ENCODE data around the gene SLC38A5. TPM values are rescaled to one million over a fixed set of nuclear protein-coding genes. Genes with fewer than 3 reads are reported as not detected.
"Not testable (repeated sequence)": the region's sequence is repeated elsewhere in the genome, so short reads cannot be mapped to it uniquely, and the experiment has no call there.

The SLC38A5 gene
- total RNA-seq (10 to 100 TPM; 18.0 to 37.0 (median 26.5) TPM), total RNA-seq (7.2 to 188 (median 20.3) reads per million in 29 experiments)
- total RNA-seq (2013): 13.9 TPM

DNA sequence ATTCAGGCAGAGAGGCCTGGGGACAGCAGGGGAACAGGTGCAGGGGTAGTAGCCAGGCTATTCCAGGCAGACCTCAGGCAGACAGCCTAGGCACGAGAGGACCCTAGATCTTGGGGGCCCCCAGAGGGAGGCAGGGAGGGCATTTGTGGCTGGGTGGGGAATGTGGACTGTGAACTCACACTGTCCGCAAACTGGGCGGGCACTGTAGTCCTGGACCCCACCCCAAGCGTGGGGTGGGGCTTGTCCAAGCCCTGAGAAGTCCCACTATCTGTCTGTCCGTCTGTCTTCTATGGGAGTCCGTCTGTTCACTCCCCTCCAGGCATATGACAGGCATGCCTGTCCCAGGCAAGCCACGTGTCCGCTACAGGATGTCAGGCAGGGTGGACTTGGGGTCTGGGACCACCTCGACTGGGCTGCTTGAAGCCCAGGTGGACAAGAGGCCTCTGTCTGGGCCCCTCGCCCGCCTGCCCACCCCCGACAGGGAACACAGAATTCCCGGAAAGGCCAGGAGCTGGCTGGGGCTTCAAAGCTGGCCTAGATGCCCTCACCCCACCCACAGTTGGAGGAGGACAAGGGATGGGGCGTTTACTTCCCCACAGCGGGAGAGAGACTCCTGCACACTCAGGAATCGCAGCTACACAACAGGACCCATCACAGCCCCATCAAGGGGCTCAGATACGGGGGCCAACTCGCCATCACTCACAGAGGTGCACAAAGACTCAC is at the start of gene SLC38A5:
SLC38A5 (minus strand) TSS at position 151 of the 723 bp plus-strand sequence. CDS start 2,336 bp downstream, outside the sequence.
- CTCF ChIA-PET: no interaction called here

DNA sequence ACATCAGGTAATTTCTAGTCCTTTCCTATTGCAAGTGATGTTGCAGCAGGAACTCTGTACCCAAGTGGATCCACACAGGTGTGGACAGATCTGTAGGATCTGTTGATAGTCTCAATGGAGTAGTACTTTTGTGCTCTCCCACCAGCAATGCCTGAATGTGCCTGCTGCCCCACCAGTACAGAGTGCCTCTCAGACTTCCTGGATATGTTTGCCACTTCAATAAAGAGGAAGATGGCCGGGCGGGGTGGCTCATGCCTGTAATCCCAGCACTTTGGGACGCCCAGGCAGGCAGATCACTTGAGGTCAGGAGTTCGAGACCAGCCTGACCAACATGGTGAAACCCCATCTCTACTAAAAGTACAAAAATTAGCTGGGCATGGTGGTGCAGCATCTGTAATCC is 49.4 kb upstream of the SLC38A5 start:
- H3K27me3 Mint-ChIP-seq; H3K36me3 Mint-ChIP-seq; DNase-seq; ATAC-seq (replicated peaks in 1 of 4); H3K9me3 ChIP-seq; H3K27ac ChIP-seq (ENCODE audit: low read length); H3K4me3 ChIP-seq (ENCODE audit: control insufficient read depth in 1 of 2, extremely low read depth in 1 of 2, low read length in 1 of 2); H3K4me3 Mint-ChIP-seq; H3K36me3 ChIP-seq (ENCODE audit: control insufficient read depth in 2 of 2, extremely low read depth in 1 of 2, insufficient read depth in 1 of 2, low read length in 1 of 2); POLR2A ChIA-PET; H3K9me3 Mint-ChIP-seq; H3K27me3 ChIP-seq (replicated peaks in 1 of 2; ENCODE audit: control insufficient read depth in 2 of 2, extremely low read depth in 1 of 2, insufficient read depth in 2 of 2, low read length in 1 of 2): not testable (repeated sequence)
- CTCF ChIA-PET: interaction anchor here in 1 of 2 donors (0.6 kb wide), 1 partner anchor 39 kb away, joined by 3 read pairs; no protein-coding TSS in a partner anchor
- peak overlapping the region; percentile 50 to 71 for H3K27ac Mint-ChIP-seq
- WGBS (ENCODE audit: insufficient coverage): no CpG with 5 or more reads among the region's 4 CpGs
- H3K4me1 ChIP-seq (ENCODE audit: control insufficient read depth in 1 of 2, extremely low read depth in 1 of 2, insufficient read depth in 2 of 2, low read length in 2 of 2): peaks cover 12 to 39% of the 10 kb centered on the region in 2 experiments
- H3K4me1 Mint-ChIP-seq: peaks cover 23 to 38% (median 30%) of the 10 kb centered on the region in 3 donors

More for the DNA sequence above, at the start of gene SLC38A5:
- H3K27ac Mint-ChIP-seq: peak within 1 kb of the TSS; percentile 88 to 89
- peaks cover 6% of the 10 kb centered on the region for H3K36me3 Mint-ChIP-seq
- no peaks in the 10 kb centered on the region for H3K36me3 ChIP-seq (ENCODE audit: control insufficient read depth in 2 of 2, extremely low read depth in 1 of 2, insufficient read depth in 1 of 2, low read length in 1 of 2)
- peaks cover 0 to 4% of the 10 kb centered on the region in 2 donors for H3K27me3 Mint-ChIP-seq
- H3K27ac ChIP-seq (ENCODE audit: low read length): peak within 1 kb of the TSS; percentile 19
- no peaks in the 10 kb centered on the region for H3K9me3 ChIP-seq
- H3K4me1 ChIP-seq (ENCODE audit: control insufficient read depth in 1 of 2, extremely low read depth in 1 of 2, insufficient read depth in 2 of 2, low read length in 2 of 2): peaks cover 0 to 23% of the 10 kb centered on the region in 2 experiments
- POLR2A ChIA-PET: no interaction called here
- ATAC-seq (replicated peaks in 1 of 4) (no peak), DNase-seq (no peak)
- H3K4me1 Mint-ChIP-seq: peaks cover 11 to 32% (median 28%) of the 10 kb centered on the region in 3 donors
- H3K4me3 Mint-ChIP-seq: peak within 1 kb of the TSS; percentile 85 to 93 (median 88)
- H3K27me3 ChIP-seq (replicated peaks in 1 of 2; ENCODE audit: control insufficient read depth in 2 of 2, extremely low read depth in 1 of 2, insufficient read depth in 2 of 2, low read length in 1 of 2): no peaks in the 10 kb centered on the region
- H3K4me3 ChIP-seq (ENCODE audit: control insufficient read depth in 1 of 2, extremely low read depth in 1 of 2, low read length in 1 of 2): peak within 1 kb of the TSS; percentile 68 to 72
- WGBS (ENCODE audit: insufficient coverage): no CpG with 5 or more reads among the region's 18 CpGs
- H3K9me3 Mint-ChIP-seq: no peaks in the 10 kb centered on the region

DNA sequence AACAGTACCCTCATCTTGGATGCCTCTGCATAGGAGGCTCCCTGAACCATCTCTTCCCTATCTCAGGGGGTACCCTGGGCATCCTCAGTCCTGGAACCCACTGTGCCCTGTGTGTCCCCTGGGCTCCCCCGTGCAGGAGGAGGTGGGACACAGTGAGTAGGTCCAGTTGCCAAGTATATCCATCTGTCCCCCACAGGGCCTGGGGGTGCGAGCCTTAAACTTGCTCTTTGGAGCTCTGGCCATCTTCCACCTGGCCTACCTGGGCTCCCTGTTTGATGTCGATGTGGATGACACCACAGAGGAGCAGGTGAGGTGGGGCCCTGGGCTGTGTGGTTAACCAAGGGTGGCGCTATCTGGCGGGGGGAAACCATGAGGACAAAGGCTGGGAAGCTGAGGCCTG is 46.9 kb upstream of the SLC38A5 start:
- no peak overlapping the region for H3K27ac ChIP-seq (ENCODE audit: low read length)
- no peak for DNase-seq
- no peaks in the 10 kb centered on the region for H3K27me3 ChIP-seq (replicated peaks in 1 of 2; ENCODE audit: control insufficient read depth in 2 of 2, extremely low read depth in 1 of 2, insufficient read depth in 2 of 2, low read length in 1 of 2)
- H3K4me3 ChIP-seq (ENCODE audit: control insufficient read depth in 1 of 2, extremely low read depth in 1 of 2, low read length in 1 of 2): no peak overlapping the region
- ATAC-seq (replicated peaks in 1 of 4): no peak
- Mint-ChIP-seq H3K9me3 (no peaks in the 10 kb centered on the region), H3K36me3 (peaks cover 14% of the 10 kb centered on the region), H3K27me3 (no peaks in the 10 kb centered on the region), H3K27ac (peak overlapping the region; percentile 4 to 31), H3K4me3 (no peak overlapping the region), H3K4me1 (peaks cover 17 to 35% (median 23%) of the 10 kb centered on the region in 3 donors)
- peaks cover 0 to 10% of the 10 kb centered on the region in 2 donors for H3K36me3 ChIP-seq (ENCODE audit: control insufficient read depth in 2 of 2, extremely low read depth in 1 of 2, insufficient read depth in 1 of 2, low read length in 1 of 2)
- CTCF ChIA-PET: no interaction called here
- POLR2A ChIA-PET: no interaction called here
- no peaks in the 10 kb centered on the region for H3K9me3 ChIP-seq
- 40% methylated on average over 1 of the region's 5 CpGs for WGBS (ENCODE audit: insufficient coverage)
- H3K4me1 ChIP-seq (ENCODE audit: control insufficient read depth in 1 of 2, extremely low read depth in 1 of 2, insufficient read depth in 2 of 2, low read length in 2 of 2): peaks cover 8 to 24% of the 10 kb centered on the region in 2 experiments

DNA sequence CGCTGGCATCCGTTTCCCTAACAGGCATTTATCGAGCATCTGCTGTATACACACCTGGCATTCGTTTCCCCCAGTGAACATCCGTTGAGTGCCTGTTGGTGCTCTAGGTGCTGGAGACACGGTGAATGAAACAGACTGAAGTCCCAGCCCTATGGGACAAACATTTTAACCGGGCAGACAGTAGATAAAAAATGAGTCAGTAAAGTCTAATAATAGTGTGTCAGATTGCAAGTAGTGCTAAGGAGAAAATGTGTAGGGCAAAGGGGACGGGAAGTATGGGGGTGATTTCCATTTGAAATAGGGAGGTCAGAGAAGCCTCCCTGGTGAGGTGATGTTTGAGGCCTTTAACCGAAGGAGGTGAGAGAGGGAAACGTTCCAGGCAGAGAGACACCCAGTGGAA is 46.2 kb upstream of the SLC38A5 start:
- Mint-ChIP-seq H3K27ac (peak overlapping the region in 1 of 2 donors; percentile 36), H3K36me3 (peaks cover 15% of the 10 kb centered on the region), H3K4me3 (no peak overlapping the region), H3K9me3 (no peaks in the 10 kb centered on the region), H3K27me3 (no peaks in the 10 kb centered on the region), H3K4me1 (peaks cover 18 to 37% (median 21%) of the 10 kb centered on the region in 3 donors)
- WGBS (ENCODE audit: insufficient coverage): 90% methylated on average over 3 of the region's 10 CpGs
- ChIA-PET POLR2A (no interaction called here), CTCF (no interaction called here)
- no peaks in the 10 kb centered on the region for H3K27me3 ChIP-seq (replicated peaks in 1 of 2; ENCODE audit: control insufficient read depth in 2 of 2, extremely low read depth in 1 of 2, insufficient read depth in 2 of 2, low read length in 1 of 2)
- H3K36me3 ChIP-seq (ENCODE audit: control insufficient read depth in 2 of 2, extremely low read depth in 1 of 2, insufficient read depth in 1 of 2, low read length in 1 of 2): peaks cover 0 to 10% of the 10 kb centered on the region in 2 donors
- H3K4me3 ChIP-seq (ENCODE audit: control insufficient read depth in 1 of 2, extremely low read depth in 1 of 2, low read length in 1 of 2): no peak overlapping the region
- no peak overlapping the region for H3K27ac ChIP-seq (ENCODE audit: low read length)
- no peak for ATAC-seq (replicated peaks in 1 of 4)
- no peaks in the 10 kb centered on the region for H3K9me3 ChIP-seq
- peaks cover 8 to 24% of the 10 kb centered on the region in 2 experiments for H3K4me1 ChIP-seq (ENCODE audit: control insufficient read depth in 1 of 2, extremely low read depth in 1 of 2, insufficient read depth in 2 of 2, low read length in 2 of 2)
- DNase-seq: no peak

DNA sequence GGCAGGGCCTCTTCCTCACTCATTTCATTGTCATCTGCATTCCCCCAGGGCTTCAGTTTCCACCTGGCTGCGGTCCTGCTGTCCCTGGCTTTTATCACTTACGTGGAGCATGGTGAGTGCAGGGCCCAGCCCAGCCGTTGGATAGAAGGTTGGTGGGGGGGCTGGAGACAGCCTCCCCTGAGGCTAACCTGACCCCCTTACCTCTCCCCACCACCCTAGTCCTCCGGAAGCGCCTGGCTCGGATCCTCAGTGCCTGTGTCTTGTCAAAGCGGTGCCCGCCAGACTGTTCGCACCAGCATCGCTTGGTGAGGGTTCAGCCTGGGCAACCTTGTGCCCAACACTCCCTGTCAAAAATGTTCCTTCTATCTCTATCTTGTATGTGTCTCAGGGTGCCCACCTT is 45.8 kb upstream of the SLC38A5 start:
- no CpG with 5 or more reads among the region's 10 CpGs for WGBS (ENCODE audit: insufficient coverage)
- Histone ChIP-seq H3K27me3 (replicated peaks in 1 of 2; ENCODE audit: control insufficient read depth in 2 of 2, extremely low read depth in 1 of 2, insufficient read depth in 2 of 2, low read length in 1 of 2) (no peaks in the 10 kb centered on the region), H3K4me1 (ENCODE audit: control insufficient read depth in 1 of 2, extremely low read depth in 1 of 2, insufficient read depth in 2 of 2, low read length in 2 of 2) (peaks cover 6 to 22% of the 10 kb centered on the region in 2 experiments), H3K9me3 (no peaks in the 10 kb centered on the region), H3K27ac (ENCODE audit: low read length) (no peak overlapping the region), H3K4me3 (ENCODE audit: control insufficient read depth in 1 of 2, extremely low read depth in 1 of 2, low read length in 1 of 2) (no peak overlapping the region), H3K36me3 (ENCODE audit: control insufficient read depth in 2 of 2, extremely low read depth in 1 of 2, insufficient read depth in 1 of 2, low read length in 1 of 2) (peaks cover 0 to 10% of the 10 kb centered on the region in 2 donors)
- Mint-ChIP-seq H3K27ac (no peak overlapping the region), H3K27me3 (no peaks in the 10 kb centered on the region), H3K4me1 (peaks cover 16 to 37% (median 18%) of the 10 kb centered on the region in 3 donors), H3K4me3 (no peak overlapping the region), H3K9me3 (no peaks in the 10 kb centered on the region), H3K36me3 (peaks cover 15% of the 10 kb centered on the region)
- ATAC-seq (replicated peaks in 1 of 4) (no peak), DNase-seq (no peak)
- CTCF ChIA-PET: no interaction called here
- POLR2A ChIA-PET: no interaction called here

DNA sequence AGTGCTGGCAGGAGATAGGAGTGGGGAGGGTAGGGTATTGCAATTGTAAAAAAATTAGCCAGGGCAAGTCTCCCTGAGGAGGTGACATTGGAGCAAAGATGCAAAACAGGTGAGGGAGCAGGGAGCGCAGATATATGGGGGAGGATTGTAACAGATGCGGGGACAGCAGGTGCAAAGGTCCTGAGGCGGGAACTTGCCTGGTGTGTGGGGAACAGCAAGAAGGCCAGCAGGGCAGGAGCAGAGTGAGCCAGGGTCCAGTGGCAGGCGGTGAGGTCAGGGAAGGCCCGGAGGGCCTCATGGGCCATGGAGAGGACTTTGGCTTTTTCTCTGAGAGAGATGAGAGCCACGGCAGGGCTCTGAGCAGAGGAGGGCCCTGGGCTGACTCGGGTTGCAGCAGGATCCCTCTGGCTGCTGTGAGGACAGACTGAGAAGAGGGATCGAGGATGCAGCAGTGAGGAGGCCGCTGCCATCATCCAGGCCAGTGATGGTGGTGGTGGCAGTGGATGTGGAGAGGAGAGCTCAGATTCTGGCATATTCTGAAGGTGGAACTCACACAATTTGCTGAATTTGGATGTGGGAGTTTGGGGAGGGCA is 44.9 kb upstream of the SLC38A5 start:
- Mint-ChIP-seq H3K27me3 (no peaks in the 10 kb centered on the region), H3K4me3 (no peak overlapping the region), H3K36me3 (peaks cover 15% of the 10 kb centered on the region), H3K27ac (no peak overlapping the region), H3K4me1 (peaks cover 9 to 36% (median 18%) of the 10 kb centered on the region in 3 donors), H3K9me3 (no peaks in the 10 kb centered on the region)
- H3K36me3 ChIP-seq (ENCODE audit: control insufficient read depth in 2 of 2, extremely low read depth in 1 of 2, insufficient read depth in 1 of 2, low read length in 1 of 2): peaks cover 0 to 10% of the 10 kb centered on the region in 2 donors
- DNase-seq (no peak), ATAC-seq (replicated peaks in 1 of 4) (no peak)
- no peaks in the 10 kb centered on the region for H3K9me3 ChIP-seq
- H3K27me3 ChIP-seq (replicated peaks in 1 of 2; ENCODE audit: control insufficient read depth in 2 of 2, extremely low read depth in 1 of 2, insufficient read depth in 2 of 2, low read length in 1 of 2): no peaks in the 10 kb centered on the region
- no peak overlapping the region for H3K27ac ChIP-seq (ENCODE audit: low read length)
- H3K4me3 ChIP-seq (ENCODE audit: control insufficient read depth in 1 of 2, extremely low read depth in 1 of 2, low read length in 1 of 2): no peak overlapping the region
- WGBS (ENCODE audit: insufficient coverage): 100% methylated on average over 7 of the region's 9 CpGs
- CTCF ChIA-PET: no interaction called here
- POLR2A ChIA-PET: no interaction called here
- H3K4me1 ChIP-seq (ENCODE audit: control insufficient read depth in 1 of 2, extremely low read depth in 1 of 2, insufficient read depth in 2 of 2, low read length in 2 of 2): peaks cover 0 to 15% of the 10 kb centered on the region in 2 experiments
